Measurements from ENCODE around the gene SHLD3. TPM values are rescaled to one million over a fixed set of nuclear protein-coding genes. Genes with fewer than 3 reads are reported as not detected.

Gene SHLD3
- 4.5 and 25.4 TPM in 2 replicates for total RNA-seq (2011; cell fraction: chromatin; rRNA removed; ENCODE audit: low replicate concordance)
- 2.8 and 3.0 TPM in 2 replicates for total RNA-seq (2011; cell fraction: nucleolus; rRNA removed)
- 6.5 and 9.8 TPM in 2 replicates for total RNA-seq (2011; cell fraction: nucleoplasm; rRNA removed)
- total RNA-seq (2014; rRNA removed) (3.0 and 4.8 TPM in 2 replicates), total RNA-seq (2014; rRNA removed; fragmentation: Illumina TruSeq; extraction: Trizol) (8.4 and 9.4 TPM in 2 replicates), total RNA-seq (2015; rRNA removed; fragmentation: Illumina TruSeq; extraction: Trizol) (8.1 and 8.7 TPM in 2 replicates), total RNA-seq (2021) (4.7 and 4.8 TPM in 2 replicates), polyA plus RNA-seq (2011; rRNA removed) (6.6 and 8.5 TPM in 2 replicates), polyA plus RNA-seq (2014; fragmentation: Illumina TruSeq; extraction: Trizol) (8.6 and 9.5 TPM in 2 replicates), polyA plus RNA-seq (2014; fragmentation: Nextera tagmentation; extraction: Ambion mirVana) (10 to 100 TPM; 12.1 to 14.5 TPM), polyA plus RNA-seq (2014; rRNA removed) (8.3 and 8.6 TPM in 2 replicates), polyA minus RNA-seq (2011; rRNA and poly(A)+ RNA removed) (8.3 and 10.3 TPM in 2 replicates), Bru-seq, nascent RNA (percentile 89 among the genes with signal in this experiment), BruChase-seq, experiment 1, labeled RNA remaining after a 2-hour chase (percentile 92 among the genes with signal in this experiment), BruChase-seq, experiment 2, labeled RNA remaining after a 6-hour chase (percentile 93 among the genes with signal in this experiment)
- polyA plus RNA-seq (2011; cell fraction: cytosol; rRNA removed), result 1.1 and 2.4 TPM in 2 replicates
- 1.4 and 3.2 TPM in 2 replicates for polyA plus RNA-seq (2011; cell fraction: nucleus; rRNA removed)
- 4.3 and 4.8 TPM in 2 replicates for polyA plus RNA-seq (2012)
- polyA minus RNA-seq (2011; cell fraction: cytosol; rRNA and poly(A)+ RNA removed), result 1.1 and 1.5 TPM in 2 replicates
- polyA minus RNA-seq (2011; cell fraction: nucleus; rRNA and poly(A)+ RNA removed), result 4.0 and 8.0 TPM in 2 replicates
- long read RNA-seq, experiment 1, transcript SHLD3-201 (2 exons, 1,766 nt), result major isoform, 11 of 14 reads
- long read RNA-seq, experiment 1, partial matches to known transcripts, result 0 of 14 reads
- long read RNA-seq, experiment 1, other reads (novel, unspliced or antisense), result 3 of 14 reads
- long read RNA-seq, experiment 2, partial matches to known transcripts, result 0 of 2 reads
- long read RNA-seq, experiment 2, other reads (novel, unspliced or antisense), result 0 of 2 reads
- long read RNA-seq, experiment 3, partial matches to known transcripts, result 0 of 2 reads
- long read RNA-seq, experiment 3, other reads (novel, unspliced or antisense), result 0 of 2 reads

DNA sequence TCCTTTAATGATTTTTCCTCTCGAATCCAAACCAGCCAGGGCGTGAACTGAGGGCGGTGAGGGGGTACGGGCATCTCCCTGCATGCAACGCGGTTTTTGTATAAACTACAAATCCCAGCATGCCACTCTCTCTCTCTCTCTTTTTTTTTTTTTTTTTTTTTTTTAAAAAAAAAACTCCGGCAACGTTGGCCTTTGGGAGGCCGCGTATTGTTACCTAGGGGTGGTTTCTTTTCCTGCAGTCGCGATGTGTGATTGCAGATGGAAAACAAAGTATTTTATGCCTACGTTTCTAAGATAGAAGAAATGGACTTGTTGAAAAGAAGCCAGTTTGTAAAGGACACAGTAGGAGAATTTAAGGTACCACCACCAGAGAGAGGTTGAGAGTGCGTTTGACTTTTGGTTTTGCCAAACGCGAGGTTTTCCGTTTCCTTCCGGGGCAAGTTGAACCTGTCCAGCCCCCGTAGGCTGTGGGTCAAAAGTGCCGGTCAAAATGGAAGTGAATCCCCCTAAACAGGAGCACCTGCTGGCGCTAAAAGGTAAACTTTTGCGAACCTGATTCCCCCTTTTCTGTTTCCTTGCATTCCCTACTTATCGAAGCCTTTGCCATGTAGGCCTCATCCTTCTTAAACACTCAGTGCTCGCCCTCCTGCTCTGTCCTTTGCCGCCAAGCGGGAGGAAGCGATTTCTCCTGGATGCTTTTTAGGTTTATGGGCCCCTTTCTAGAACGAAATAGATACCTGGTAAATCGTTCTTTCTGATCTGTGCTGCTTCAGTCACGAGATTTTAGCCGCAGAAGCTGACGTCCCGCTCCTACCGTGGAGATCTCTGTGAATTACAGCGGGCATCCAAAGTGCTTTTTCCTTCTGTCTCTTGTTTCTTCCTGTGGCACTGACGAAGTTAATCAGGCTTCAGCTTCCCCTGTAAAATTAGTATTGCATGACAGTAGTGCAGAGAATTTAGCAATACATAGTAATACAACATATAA lies at the start of gene SHLD3, which contains the start of gene TRAPPC13:
SHLD3 (plus strand) TSS at position 457 of the 985 bp plus-strand sequence. CDS start 4,561 bp downstream, outside the sequence.
TRAPPC13 (plus strand) TSS at position 457 of the 985 bp plus-strand sequence; CDS start at position 491, 34 bp downstream.
- Histone ChIP-seq H3K79me2 (ENCODE audit: control insufficient read depth, insufficient read depth, low read length) (peaks cover 80% of the 10 kb centered on the region), H3K36me3 (ENCODE audit: control insufficient read depth, insufficient read depth, low read length) (peaks cover 18% of the 10 kb centered on the region), H3K9me1 (ENCODE audit: control insufficient read depth, insufficient read depth, low read length) (no peaks in the 10 kb centered on the region), H3K27me3 (ENCODE audit: control insufficient read depth in 2 of 2, insufficient read depth in 2 of 2, low read length in 2 of 2) (no peaks in the 10 kb centered on the region), H3K9me3 (replicated peaks; ENCODE audit: control insufficient read depth, insufficient read depth, low read depth, low read length) (no peaks in the 10 kb centered on the region), H4K20me1 (replicated peaks; ENCODE audit: control insufficient read depth, insufficient read depth, low read length) (no peaks in the 10 kb centered on the region; the same call in 1 of the 2 replicates), H3K27ac (ENCODE audit: extremely low read depth, low read depth, low read length) (peak within 1 kb of the TSS; percentile 84), H3K4me2 (ENCODE audit: insufficient read depth, low read length) (peak within 1 kb of the TSS; percentile 95), H2AFZ (ENCODE audit: low read depth, low read length) (peak within 1 kb of the TSS; percentile 100), H3K4me3 (peak within 1 kb of the TSS; percentile 59), H3K4me1 (replicated peaks in 1 of 2; ENCODE audit: control insufficient read depth in 2 of 2, insufficient read depth in 2 of 2, low read length in 2 of 2) (peaks cover 6 to 14% of the 10 kb centered on the region in 2 experiments), H3K9ac (ENCODE audit: insufficient read depth in 1 of 2, low read depth in 2 of 2, low read length in 2 of 2) (peak within 1 kb of the TSS; percentile 91 to 93)
- ATAC-seq (peak; percentile 82), FAIRE-seq (no peak), DNase-seq (ENCODE audit: extremely low read depth in 1 of 4, low spot score in 3 of 4) (peak; percentile 74 to 89 (median 78))
- CTCF ChIA-PET (ENCODE audit: low intra/inter-chr PET ratio), result no interaction called here
- intact Hi-C loops (cut with micrococcal nuclease) (loop anchor here (2.0 to 10.0 kb wide), 2 partner anchors 100 to 300 kb away; partner anchors contain the start of gene ERBIN), in situ Hi-C loops (cut with MboI) (no loop called here)
- TSS peak; percentile 74 for BruUV-seq (replicated peaks)
- POLR2A ChIA-PET, result interaction anchor here (1.0 to 1.5 kb wide), 2 partner anchors 26 to 62 kb away, joined by 3 to 5 read pairs; partner anchors contain the start of genes CENPK and PPWD1
- WGBS (ENCODE audit: insufficient coverage, low coverage, missing lambda C conversion rate), result under 1% methylated on average over 34 of the region's 36 CpGs
- TF ChIP-seq EZH2 (IDR thresholded peaks at IDR 0.05; ENCODE audit: borderline replicate concordance, low read depth, low read length) (no peak), ZNF592 (IDR thresholded peaks at IDR 0.05) (peak; percentile 14; the same call in 1 of the 2 replicates), ARHGAP35 (IDR thresholded peaks at IDR 0.05; ENCODE audit: partially characterized antibody) (no peak), STAG1 (CRISPR knock-in tag; IDR thresholded peaks at IDR 0.05; ENCODE audit: borderline replicate concordance) (no peak), ZNF263 (CRISPR knock-in tag; IDR thresholded peaks at IDR 0.05; ENCODE audit: borderline replicate concordance) (no peak), ZNF239 (CRISPR knock-in tag; IDR thresholded peaks at IDR 0.05) (0 out of 2 replicates have a peak, but pooled peaks have one; percentile 24), ZNF324 (CRISPR knock-in tag; IDR thresholded peaks at IDR 0.05) (no peak), ZBTB1 (CRISPR knock-in tag; IDR thresholded peaks at IDR 0.05; ENCODE audit: borderline replicate concordance, low read depth) (no peak), CTBP1 (IDR thresholded peaks at IDR 0.05; ENCODE audit: borderline replicate concordance) (no peak), IRF9 (tag; IDR thresholded peaks at IDR 0.05) (no peak)

Data from K562 (cell line).